Activated CD8-positive, alpha-beta memory T cell treated with anti-CD3 and anti-CD28 coated beads for 24 hours (primary cell): Measurements from ENCODE around the gene LILRB3.
"Not testable (repeated sequence)": the region's sequence is repeated elsewhere in the genome, so short reads cannot be mapped to it uniquely, and the experiment has no call there.

Experiments used
- DNase-seq: peaks from one replicate; pipeline ENCODE4 v3.0.0-alpha.2; 2020

LILRB3 gene

DNA sequence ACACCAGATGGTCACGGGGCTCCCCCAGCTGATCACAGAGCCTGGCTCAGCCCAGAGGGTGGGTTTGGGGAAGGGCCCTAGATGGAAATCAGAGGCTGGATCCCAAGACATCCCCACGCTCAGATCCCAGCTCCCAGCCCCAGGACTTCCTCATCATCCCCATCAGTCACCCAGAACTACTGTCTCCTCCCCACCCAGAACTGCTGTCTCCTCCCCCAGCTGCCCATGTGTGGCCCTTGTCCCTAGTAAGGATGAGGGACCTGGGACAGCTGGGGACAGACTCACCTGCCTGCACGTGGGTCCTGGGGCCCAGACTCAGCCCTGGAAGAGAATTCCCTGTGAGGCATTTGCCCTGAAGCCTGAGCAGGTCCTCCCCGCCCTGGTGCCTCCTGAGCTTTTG is 19.4 kb upstream of the LILRB3 start:
- not testable (repeated sequence) for DNase-seq

DNA sequence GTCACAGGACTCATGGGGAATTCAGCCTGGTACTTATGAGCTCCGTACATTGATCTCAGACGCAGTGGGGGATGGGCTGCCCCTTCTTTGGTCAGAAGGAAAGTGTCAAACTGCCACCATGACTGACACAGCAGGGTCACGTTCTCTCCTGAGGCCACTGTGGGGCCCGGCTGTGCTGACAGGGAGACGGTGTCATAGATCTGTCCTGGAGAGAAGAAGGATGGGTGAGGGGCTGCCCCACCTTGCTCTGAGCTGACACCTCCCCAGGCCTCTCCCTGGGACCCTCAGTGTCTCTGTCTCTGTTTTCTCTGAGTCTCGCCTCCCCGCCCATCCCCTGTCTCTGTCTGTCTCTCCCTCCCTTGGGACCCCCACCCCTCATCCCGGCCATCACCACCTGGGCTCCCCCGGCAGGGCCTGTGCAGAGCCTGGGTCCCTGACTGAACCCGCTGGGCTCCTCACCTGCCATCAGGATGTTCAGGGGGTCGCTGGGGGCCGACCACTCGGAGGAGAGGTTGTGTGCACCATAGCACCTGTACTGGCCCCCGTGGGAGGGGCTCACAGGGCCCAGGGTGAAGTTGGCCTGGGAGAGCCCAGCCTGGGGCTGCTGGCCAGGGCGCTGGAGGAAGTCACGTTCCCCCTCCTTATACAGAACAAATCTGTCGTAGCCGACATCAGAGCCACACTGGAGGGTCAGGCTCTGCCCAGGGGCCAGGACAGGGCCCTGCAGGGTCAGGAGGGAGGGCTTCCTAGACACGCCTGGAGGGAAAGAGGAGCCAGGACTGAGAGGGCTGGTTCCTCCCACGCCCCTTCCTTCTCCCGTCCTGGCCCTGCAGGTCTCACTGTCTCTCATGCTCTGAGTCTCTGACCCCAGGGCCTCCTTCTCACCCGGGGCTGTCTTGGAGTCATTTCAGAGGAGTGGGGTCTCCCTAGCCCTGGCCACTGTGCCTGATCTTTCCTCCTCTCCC is 17.8 kb upstream of the LILRB3 start:
- not testable (repeated sequence) for DNase-seq

DNA sequence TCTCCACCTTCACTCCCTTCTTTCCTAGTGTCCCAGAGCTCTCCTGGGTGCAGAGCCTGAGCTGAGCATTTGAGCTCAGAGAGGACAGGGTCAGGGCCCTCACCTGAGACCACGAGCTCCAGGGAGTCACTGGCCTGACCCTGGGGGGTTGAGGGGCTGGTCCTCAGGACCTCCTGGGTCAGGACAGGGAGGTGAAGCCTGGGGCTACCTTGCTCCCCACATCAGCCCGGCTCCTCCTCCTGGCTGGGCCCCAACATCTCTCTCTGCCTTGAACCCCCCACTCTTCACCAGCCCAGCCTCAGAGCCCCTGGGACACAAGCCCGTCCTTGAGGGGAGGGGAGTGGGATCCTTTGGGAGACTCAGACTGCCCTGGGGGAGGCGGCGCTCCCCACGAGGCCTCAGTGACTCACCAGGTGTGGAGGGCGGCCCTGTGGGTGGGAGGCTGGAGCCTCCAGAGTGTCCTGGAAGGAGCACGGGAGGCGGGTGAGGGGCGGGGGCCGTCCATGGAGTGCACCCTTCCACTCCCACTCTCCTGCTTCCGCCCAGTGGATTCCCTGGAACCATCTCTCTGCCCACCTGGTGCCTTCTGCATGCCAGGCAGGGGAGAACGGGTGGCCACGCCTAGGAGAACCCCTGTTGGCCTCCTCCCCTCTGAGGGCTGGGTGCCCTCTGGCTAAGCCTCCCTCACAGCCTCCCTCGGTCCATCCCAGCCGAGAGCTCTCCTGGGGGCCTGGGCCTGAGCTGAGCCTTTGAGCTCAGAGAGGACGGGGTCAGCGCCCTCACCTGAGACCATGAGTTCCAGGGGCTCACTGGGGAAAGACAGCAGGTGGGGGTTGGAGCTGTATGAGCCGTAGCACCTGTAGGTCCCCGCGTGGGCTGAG is 16.9 kb upstream of the LILRB3 start:
- not testable (repeated sequence) for DNase-seq

DNA sequence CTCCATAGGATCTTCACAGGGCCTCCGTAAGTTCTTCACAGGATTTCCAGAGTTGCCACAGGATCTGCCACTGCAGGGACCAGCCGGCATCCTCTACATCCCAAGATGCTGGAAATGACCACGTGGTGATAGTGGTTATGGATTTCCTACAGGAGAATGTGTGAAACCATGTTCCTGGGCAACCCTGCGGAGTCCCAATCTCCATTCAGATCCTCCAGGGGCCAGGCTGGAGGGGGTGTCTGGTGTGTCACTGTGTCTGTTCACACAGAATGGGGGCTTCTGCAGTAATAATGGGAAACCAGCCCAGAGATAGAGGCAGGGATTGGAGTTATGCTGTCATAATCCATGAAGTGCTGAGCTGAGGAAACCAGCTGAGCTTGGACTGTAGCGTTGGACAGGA is 11.1 kb upstream of the LILRB3 start:
- no peak for DNase-seq

DNA sequence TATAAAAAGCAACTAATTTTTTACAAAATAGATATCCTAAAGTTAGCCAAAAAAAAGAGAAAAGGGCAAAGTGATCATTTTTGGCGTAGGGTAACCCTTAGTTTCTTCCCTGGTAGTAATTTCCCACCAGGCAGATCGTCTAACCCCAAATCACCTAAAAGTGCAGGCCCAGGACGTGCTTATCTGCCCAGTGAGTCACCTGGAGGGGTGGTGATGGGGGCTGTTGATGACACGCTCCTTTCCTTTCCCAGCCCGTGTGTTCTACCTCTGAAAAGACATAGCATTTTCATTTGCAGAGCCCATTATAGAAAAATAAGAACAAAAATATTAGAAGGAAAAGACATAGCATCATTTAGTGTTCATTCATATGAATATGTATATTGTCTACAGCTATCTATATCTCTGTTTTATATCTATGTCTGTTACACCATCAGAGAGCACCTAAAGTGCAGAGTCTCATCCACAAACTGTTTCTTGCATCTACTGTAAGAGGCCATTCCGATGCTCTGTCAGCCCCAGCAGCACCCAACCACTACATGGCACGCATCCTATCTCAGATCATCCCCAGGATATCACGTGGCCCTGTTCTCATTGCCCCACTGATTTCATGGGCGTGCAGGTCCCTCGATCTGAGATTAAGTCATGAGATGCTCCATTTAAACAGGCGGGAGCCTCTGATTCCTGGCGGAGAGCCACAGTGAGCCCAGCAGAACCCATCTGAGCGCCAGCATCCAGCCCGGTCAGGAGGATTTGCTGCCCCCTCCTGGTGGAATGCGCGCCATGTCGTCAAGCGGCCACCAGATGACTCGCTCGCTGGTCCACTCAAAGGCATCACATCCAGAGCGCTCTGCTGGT is 8.5 kb upstream of the LILRB3 start:
- peak; percentile 96 for DNase-seq

DNA sequence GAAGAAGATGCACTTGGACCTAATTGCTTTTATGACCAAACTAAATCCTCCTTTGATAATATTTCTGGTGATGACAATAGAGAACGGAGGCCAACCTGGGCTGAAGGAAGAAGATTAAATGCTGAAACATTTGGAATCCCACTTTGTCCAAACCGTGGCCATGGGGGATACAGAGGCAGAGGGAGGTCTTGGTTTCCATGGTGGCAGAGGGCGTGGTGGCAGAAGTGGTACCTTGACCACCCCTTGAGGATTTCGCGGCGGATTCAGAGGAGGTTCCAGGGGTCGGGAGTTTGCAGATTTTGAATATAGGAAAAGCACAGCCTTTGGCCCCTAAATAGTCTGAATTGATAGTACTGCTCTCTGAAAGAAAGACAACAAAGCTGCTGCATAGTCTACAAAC is 7.2 kb upstream of the LILRB3 start:
- DNase-seq = no peak

DNA sequence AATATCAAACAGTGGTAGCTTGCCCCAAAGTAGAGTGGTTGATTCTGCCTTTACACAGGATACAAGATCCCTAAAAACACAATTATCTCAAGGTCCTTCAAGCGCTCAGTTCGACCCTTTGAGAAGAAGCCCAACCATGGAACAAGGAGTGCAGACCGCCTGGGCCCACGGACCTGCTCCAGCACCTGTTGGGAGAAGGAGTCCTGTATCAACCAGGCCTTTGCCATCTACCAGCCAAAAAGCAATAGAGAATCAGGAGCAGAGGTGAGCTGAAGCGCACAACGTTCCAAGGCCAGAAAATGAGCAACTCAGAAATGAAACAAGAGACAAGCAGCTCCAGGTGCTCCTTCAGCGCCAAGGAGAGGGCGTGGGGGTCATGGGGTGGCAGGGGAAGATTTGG is 6.3 kb upstream of the LILRB3 start:
- DNase-seq = no peak

DNA sequence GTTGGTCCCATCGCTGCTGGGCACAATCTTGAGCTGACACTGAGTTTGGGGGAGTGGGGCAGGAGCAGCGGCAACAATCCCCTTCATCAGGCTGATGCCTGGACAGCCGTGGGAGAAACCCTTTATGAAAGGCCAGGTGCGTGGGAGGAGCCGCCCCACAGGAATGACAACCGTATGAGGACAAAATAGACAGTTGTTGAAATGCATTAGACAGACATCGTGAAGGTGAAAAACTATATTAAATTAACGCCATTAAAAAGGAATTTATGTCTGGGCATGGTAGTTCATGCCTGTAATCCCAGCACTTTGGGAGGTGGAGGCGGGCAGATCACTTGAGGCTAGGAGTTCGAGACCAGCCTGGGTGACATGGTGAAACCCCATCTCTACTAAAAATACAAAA is 1.8 kb upstream of the LILRB3 start:
- DNase-seq = not testable (repeated sequence)

DNA sequence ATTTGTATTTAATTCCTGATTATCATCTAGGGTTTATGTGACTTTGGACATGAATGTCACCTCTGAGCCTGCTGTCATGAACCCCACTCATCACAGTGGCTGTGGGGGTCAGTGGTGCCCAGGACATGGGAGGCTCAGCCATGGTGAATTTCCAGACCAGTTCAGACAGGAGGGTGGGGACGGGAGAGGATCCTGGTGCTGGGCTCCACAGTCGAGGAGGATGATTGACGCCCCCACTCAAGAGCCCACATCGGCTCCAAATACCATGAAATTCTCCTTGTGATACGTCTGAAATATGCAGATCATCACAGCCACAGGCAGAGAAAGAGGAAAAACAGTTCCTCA is 1.1 kb upstream of the LILRB3 start:
- not testable (repeated sequence) for DNase-seq

DNA sequence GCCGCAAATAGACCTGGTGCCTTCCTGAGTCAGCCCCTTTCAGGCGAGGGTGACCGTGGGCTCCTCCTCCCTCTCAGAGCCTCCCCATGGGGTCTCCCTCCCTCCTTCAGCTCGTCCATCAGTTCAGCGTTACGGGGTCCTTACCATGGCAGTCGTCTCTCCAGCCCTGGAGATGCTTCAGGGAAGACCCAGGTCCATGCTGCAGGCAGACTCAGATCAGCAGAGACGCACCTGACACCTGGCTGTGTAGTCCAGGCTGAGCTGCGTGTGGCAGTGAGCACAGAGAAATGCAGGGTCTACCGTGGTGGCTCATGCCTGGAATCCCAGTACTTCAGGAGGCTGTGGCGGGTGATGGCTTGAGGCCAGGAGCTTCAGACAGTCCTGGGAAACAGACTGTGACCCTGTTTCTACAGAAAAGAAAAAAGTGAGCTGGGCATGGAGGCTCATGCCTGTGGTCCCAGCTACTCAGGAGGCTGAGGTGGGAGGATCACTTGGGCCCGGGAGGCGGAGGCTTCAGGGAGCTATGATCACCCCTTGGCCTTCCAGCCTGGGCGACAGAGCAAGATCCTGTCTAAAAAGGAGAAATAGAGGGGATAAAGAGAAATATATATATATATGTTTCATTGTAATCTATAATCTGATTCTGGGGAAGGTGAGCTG is 600 bp upstream of the LILRB3 start:
- not testable (repeated sequence) for DNase-seq

DNA sequence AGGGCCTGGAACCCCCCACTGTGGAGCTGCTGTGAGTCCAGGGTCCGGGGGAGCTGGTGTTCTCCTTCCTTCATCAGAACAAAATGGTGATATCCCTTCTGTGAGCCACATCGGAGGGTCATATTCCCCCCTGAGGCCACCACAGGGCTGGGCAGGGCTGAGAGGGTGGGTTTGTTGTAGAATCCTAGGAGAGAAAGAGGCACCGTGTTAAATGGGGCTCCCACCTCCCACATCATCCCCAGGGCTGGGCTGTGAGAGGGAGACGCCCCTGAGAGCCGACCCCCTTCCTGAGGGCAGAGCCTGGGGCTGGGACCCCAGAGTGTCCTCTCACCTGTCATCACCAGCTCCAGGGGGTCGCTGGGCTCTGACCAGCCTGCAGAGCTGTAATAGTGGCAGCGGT is 860 bp downstream of the LILRB3 start:
- DNase-seq = not testable (repeated sequence)

DNA sequence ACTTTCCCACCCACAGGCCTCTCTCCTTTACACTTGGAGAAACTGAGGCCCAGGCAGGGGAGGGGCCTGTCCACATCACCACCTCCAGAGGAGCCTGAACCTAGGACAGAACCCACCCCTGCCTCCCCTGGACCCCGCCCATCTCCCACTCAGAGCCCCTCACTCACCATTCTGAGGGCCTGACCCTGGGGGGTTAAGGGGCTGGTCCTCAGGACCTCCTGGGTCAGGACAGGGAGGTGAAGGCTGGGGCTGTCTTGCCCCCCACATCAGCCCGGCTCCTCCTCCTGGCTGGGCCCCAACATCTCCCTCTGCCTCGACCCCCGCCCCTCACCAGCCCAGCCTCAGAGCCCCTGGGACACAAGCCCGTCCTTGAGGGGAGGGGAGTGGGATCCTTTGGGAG is 3.1 kb downstream of the LILRB3 start:
- DNase-seq = not testable (repeated sequence)

DNA sequence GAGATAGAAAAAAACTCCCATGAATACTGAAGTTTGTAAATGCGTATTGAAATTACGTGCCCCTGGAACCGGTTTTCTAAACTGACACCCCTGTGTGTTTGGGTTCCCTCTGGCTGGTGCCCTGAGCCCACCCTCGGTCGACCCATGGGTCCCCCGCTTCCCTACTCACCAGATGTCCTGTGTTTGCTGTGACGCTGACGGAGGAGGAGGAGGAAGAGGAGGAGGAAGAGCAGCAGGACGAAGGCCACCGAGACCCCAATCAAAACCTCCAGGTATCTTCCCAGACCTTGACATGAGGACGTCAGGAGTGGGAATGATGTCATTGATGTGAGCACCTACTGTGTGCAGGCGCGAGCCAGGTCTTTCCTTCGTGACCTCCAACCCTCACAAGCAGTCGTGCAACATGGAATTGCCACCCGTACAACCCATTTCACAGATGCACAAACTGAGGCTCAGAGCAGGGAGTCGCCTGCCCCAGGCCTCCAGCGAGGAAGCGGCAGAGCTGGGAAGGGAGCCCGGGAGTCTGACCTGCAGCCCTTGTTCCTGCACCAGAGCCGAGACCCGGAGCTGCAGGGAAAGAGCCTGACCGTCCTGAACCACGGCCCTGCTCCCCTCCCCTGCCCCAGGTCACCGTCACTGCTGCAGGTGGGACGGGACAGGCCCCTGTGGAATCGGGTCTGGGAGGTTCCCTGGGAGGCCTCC is 3.7 kb downstream of the LILRB3 start:
- DNase-seq = no peak

DNA sequence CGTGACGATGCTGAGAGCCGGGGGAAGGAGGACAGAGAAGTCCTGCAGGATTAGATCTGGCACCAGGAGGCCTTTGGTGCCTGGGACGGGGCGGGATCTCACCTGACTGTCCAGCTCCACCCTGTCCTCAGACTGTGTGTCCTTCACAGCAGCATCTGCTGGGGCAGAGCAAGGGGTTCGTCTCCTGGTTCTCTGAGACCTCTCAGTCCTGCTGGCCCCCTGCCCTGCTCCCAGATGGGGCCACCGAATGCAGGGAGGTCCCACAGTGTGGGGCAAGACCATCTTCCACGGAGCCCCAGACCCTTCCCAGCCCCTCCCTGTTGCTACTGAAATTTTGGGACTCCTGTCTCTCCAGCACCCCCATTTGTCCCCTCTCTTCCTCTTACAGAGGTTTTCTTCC is 4.5 kb downstream of the LILRB3 start:
- no peak for DNase-seq

DNA sequence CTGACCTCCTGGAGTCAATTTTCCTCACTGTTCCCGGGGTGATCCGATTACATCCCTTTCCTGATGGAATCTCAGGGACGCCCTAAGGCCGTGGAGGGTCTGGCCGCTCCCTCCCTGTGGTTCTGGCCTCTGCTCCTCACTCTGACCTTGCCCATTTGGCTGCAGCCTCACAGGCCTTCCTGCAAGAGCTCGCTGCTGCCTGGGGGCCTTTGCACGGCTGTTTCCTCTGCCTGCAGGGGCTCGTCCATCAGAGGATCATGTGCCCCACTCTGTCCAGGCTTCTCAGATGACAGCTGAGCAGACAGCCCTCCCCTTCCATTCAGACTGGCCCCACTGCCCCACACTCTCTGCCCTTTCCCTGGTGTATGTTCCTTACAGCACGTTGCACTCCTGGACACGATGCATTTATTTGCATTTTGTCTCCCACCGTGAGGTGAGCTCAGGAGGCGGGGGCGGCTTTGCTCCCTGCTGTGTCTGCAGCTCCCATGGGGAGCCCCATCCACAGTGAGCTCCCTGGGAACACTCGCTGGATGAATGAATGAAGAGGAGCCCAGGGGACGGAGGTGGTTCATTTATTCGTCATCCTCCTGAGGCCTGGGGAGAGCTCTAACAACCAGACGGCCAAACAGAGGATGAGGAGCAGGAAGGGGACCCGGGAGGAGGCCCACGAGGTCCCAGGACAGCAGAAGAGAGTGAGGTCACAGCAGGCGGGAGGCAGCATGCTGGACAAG is 5.1 kb downstream of the LILRB3 start:
- DNase-seq = not testable (repeated sequence)

DNA sequence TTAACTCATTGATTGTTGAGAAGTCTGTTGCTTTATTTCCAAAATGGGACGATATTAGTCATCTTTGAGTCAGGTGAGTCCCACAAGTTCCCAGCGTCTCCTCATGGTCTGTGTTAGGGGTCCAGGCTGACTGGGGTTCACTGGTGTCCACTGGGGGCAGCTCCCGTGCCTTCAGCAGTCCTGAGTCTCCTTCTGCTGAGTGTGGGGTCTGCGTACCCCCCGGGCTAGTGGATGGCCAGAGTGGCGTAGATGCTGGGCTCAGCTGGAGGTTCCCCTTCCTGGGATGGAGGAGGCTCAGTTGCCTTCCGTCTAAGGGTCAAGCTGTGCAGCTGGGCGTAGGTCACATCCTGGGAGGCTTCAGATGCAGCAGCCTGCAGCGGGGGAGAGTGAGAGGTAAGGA is 5.9 kb downstream of the LILRB3 start:
- no peak for DNase-seq

DNA sequence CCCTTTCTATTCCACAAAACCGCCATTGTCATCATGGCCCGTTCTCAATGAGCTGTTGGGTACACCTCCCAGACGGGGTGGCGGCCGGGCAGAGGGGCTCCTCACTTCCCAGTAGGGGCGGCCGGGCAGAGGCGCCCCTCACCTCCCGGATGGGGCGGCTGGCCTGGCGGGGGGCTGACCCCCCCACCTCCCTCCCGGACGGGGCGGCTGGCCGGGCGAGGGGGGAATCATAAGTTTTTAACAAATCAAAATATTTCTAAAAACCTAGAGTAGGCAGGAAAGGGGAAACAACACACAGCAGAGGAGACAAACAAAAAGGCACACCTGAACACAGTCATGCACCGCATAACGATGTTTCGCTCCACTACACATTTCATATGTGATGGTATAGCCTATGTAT is 8.1 kb downstream of the LILRB3 start:
- DNase-seq = not testable (repeated sequence)

DNA sequence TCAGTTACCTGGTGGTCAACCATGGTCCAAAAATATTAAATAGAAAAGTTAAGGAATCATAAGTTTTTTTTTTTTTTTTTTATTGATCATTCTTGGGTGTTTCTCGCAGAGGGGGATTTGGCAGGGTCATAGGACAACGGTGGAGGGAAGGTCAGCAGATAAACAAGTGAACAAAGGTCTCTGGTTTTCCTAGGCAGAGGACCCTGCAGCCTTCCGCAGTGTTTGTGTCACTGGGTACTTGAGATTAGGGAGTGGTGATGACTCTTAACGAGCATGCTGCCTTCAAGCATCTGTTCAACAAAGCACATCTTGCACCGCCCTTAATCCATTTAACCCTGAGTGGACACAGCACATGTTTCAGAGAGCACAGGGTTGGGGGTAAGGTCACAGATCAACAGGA is 8.6 kb downstream of the LILRB3 start:
- DNase-seq = not testable (repeated sequence)

DNA sequence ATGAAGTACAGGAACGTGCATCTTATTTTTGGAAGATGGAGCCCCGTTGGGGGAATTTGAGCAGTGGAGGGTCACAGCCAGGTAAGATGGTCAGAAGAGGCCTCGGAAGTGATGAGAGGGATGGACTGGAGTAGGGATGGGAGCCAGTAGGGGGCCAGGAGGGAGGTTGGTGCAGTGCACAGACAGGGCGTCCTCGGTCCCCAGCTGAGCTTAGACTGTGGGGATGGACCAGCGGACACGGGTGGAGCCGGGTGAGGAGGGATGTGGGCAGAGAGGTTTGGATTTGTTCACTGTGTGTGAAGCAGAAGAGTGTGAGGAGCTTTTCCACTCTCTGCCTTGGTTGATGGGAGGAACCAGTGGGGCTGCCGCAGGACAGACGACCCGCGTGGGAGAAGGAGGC is 11.6 kb downstream of the LILRB3 start:
- DNase-seq = no peak

DNA sequence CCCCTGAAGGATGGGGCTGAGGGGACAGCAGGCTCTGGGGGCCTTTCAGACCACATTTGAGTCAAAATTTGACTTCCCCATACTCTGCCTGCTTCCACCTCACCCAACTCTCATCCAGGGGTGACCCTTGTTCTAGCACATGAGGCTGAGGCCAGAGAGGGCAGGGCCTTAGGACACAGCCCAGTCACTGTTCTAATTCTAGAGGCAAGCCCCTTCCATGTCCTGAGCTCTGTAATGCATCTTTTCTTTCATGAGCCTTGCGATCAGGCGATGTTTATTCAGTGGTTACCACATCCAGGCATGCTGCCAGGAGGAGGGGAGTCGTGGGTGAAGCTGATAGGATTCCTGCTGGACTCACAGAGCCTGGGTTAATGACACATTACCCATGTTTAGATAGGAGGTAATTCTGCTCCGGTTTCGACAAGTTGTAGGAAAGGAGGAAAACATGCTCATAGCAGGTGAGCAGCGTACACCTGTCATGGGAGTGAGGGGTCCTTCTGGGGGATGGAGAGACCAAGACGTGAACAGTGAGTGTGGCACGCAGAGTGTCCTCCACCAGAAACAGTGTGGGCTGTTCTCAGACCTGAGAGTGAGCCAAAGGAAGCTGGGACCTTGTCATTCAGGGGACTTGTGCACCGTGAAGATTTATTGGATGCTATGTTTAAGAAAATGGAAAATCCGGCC is 12.9 kb downstream of the LILRB3 start:
- DNase-seq = peak; percentile 73
